ENCODE results near the gene SNCB. TPM values are rescaled to one million over a fixed set of nuclear protein-coding genes. Genes with fewer than 3 reads are reported as not detected.
A peak's percentile ranks its signal among the peaks of the same experiment; 100 is the strongest.
"Not testable (repeated sequence)": the region's sequence is repeated elsewhere in the genome, so short reads cannot be mapped to it uniquely, and the experiment has no call there.

SNCB gene
- total RNA-seq, 1 donor from 2014 or later = not detected

DNA sequence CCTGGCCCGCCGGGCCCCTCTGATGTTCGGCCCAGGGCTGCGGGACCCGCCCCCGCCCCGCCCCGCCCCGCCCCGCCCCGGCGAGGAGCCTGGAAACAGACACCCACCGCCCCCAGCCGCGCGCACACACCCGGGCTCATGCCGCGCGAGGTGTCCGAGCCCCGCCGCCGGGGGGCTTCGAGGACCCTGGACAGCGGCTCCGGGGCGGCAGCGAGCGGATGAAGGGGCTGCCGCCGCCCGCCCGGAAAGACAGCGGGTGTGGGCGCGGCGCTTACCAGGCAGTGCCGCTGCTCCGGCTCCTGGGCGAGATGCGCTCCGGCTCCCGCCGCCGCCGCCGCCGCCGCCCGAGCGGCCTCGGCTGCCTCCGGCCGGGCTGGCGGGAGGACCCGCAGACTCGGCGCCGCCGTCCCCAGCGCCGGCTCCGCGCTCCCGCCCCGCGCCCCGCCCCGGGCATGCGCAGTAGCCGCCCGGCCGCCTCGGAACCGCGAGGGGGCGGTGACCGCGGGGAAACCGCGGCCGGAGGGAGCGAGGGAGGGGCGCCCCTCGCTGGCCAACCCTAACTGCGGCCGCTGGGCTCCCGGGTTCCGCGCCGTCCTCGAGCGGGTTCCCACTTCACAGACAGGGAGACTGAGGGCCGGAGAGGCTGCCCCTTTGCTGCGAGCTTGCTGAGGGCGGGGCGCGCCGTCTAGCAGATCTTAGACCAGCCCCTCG is 20.5 kb downstream of the SNCB start, which contains the start of gene GPRIN1:
TSS of gene GPRIN1 (minus strand) at position 433 of the 711 bp plus-strand sequence. CDS start 10,322 bp downstream, outside the sequence.
- ATAC-seq (peak; percentile 91), DNase-seq (peak; percentile 72)
- intact Hi-C loops (cut with micrococcal nuclease) = no loop called here

DNA sequence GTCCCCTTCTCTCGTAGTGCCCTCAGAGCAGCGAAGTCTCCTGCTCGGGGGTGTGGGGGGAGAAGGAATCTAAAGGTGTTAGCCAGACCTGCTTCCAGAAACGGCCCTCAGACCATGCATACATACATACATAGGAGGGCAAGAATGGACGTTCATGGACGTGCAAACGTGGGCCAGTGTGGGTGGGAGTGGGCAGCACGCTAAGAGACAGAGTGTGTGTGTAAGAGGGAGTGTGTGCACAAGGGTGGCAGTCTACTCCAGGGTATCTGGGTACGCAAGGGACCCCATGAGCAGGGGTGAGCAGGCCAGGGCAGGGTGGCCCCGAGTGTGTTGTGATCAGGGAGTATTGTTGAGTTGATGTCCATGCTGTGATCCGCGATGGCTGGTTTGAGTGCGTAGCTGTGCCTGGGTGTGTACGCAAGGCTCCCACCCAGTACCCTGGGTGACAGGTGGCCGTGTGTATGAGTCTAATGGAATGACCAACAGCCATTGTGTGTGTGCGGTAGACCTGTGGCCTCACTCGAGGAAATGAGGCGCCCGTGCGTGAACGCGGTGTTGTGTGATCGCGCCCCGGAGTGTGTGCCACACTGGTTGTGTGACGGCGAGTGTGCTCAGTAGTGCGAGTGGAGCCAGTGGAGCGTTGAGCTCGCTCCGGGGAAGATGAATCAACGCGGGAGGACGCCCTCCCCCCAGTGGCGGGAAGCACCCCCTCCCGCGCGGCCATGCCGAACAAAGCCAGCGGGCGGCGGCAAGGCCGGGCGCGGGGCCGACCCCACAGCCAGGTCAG is 21.2 kb downstream of the SNCB start:
- no peak for DNase-seq

GRCh38 chr5:176608142-176608705 is 22.1 kb downstream of the SNCB start:
- ATAC-seq = no peak
- no peak for DNase-seq
- intact Hi-C loops (cut with micrococcal nuclease) = no loop called here

More for the DNA sequence above, 21.2 kb downstream of the SNCB start:
- no peak for ATAC-seq
- intact Hi-C loops (cut with micrococcal nuclease) = no loop called here

GRCh38 chr5:176606875-176607274 is 23.5 kb downstream of the SNCB start:
- DNase-seq = no peak
- intact Hi-C loops (cut with micrococcal nuclease) = no loop called here
- no peak for ATAC-seq

DNA sequence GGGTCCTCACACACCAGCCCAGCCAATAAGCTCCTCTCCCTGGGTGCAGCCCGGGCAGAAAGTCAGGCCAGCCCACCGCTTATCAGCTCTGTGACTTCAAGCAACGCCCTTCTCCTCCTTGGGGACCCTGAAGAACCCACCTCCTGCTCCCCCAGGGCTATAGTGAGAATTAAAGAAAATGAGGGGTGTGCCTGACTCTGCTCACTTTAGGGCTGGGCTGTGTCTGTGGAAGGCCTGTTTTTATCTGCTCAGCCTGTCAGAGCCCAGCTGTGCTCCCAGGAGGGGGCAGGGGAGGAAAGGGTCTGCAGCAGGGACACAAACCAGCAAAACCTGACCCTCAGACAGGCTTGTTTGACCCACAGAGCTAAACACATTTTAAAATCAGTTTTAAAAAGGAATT is 24.3 kb downstream of the SNCB start:
- intact Hi-C loops (cut with micrococcal nuclease) = no loop called here
- ATAC-seq = no peak
- no peak for DNase-seq

- DNase-seq (no peak), ATAC-seq (no peak)
- intact Hi-C loops (cut with micrococcal nuclease) = no loop called here
Observed at GRCh38 chr5:176603091-176603490, 27.2 kb downstream of the SNCB start.

DNA sequence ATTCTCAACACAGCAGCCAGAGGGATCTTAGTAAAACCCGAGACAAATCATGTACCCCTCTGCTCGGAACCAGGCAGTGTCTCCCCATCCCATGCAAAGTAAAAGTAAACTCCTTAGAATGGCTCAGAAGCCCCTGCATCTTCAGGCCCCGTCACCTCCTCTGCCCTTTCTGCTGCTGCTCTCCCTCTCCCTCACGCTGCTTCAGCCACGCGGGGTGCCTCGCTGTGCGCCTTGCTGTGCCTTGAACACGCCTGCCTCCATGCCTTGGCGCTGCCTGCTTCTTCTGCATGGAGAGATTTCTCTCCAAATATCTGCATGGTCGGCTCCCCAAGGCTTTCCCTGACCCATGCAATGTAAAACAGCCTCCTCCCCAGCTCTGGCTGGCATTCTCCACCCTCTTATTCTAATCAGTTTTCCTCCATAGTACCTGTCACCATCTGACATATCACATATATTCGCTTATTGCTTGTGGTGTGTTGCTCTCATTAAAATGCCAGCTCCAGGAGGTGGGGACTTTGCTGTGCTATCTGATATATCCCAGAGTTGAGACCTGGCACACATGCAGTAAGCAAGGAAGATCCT is 28.3 kb downstream of the SNCB start:
- no peak for DNase-seq

GRCh38 chr5:176599749-176600430 is 30.4 kb downstream of the SNCB start:
- ATAC-seq; DNase-seq; intact Hi-C loops (cut with micrococcal nuclease): not testable (repeated sequence)

More for the DNA sequence above, 28.3 kb downstream of the SNCB start:
- intact Hi-C loops (cut with micrococcal nuclease) = no loop called here
- no peak for ATAC-seq

DNA sequence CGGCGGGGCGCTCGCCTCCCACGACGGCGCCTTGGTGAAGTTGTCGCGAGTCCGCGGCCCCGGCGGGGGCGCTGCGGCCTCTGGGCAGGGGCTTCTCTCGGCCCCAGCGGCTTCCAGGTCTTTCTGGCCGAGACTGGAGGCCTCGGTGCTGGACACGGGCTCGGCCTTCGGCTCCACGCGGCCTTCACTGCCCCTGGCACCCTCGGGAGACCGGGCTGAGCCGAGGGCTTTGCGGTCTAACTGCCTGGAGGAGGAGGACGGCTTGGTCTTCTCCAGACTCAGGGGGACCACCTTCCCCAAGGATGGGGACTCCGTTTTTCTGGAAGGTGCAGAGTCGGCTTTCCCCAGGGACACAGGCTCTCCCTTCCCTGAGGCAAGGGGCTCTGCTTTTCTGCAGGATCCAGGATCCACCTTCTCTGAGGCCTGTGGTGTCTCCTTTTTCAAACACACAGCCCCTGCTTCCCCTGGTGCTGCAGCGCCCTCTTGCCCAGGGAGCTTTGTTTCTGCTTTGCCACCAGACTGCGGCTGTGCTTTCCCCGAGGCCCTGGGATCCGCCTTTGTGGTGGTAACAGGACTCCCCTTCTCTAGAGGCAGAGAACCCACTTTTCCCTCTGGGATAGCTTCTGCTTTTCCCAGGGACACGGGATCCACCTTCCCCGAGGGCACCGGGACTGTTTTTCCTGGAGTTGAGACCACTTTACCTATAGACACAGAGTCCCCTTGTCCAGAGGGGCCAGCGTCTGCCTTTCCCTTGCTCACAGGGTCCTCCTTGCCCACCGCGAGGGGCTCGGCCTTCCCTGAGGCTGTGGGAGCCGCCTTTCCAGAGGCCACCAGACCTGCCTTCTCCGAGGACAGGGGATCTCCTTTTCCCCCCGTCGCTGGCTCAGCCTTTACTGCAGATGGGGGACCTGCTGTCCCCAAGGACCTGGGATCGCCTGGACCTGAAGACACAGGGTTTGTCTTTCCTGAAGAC is 32.6 kb downstream of the SNCB start:
- intact Hi-C loops (cut with micrococcal nuclease) = no loop called here
- ATAC-seq = no peak
- no peak for DNase-seq

DNA sequence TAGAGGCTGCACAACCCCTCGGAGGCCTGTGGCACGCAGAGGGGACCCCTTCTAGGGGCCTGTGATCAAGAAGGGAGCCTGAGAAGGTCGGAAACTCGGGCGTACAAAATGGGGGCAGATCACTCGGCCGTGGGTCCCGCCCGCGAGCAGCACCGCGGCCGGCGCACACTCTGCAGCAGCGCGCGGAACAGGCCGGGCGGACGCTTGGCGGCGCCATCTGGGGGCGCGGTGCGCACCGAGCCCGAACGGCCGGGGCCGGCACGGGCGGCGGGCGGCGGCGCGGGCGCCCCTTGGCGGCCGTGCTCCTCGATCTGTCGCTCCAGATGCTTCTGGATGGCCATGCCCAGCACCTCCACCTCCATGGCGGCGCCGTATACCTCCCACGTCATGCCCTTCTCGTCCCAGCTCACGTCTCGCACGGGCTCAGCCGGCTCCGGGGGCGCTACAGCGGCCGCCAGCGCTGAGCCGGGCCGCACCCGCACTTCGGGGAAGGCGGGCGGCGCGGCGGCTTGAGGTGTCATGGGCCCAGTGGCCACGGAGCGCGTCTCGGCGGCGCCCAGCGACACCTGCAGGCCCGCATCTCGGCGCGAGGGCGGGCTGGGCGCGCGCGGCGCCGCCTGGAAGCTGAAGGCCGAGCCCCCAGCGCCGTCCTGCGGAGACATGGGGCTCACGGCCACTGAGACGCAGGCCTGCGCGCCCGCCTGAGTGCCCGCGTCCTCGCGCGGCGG is 33.5 kb downstream of the SNCB start:
- intact Hi-C loops (cut with micrococcal nuclease) = no loop called here
- ATAC-seq = peak; percentile 92
- peak; percentile 66 for DNase-seq

DNA sequence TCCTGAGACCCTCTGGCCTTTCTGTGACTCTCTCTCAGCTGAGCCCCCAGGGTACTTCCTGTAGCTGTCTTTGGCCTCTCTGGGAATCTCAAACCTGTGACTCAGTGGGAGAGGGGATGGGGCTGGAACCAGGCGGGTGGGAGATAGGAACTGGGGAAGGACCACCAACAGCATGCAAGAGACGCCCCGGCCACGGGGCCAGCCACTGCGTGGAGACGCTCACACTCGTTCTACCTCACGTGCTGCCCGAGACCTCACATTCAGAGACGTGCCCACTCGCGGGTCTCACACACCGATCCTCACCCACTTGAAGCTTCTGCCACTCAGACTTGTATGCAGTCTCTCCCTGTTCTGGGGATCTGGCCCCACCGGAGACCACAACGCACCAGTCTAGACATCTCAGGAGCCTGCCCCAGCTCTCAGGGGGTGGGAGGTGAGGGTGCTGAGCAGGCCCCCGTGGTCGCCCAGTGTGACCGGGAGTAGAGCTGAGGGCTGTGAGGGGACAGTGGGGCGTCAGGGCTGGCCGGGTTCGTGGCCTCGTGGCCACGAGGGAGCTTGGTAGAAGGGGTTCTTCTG is 34.2 kb downstream of the SNCB start:
- intact Hi-C loops (cut with micrococcal nuclease) = no loop called here
- DNase-seq (no peak), ATAC-seq (no peak)

DNA sequence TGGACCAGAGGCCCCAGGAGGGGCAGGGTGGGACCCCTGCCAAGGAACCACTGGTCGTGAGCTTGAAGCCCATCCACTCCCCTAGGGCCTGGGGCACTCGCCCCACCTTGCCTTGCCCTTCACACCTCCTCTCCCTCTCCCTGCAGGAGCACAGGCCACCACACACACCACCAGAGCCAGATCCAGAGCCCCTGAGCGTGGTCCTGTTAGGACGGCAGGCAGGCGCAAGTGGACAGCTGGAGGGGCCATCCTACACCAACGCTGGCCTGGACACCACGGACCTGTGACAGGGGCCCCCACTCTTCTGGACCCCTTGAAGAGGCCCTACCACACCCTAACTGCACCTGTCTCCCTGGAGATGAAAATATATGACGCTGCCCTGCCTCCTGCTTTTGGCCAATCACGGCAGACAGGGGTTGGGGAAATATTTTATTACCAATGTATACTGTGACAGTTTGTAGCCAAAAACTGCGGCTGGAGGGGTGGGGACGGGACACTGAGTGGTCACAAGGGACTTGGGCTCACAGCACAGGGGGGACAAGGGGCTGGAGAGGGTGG is 34.9 kb downstream of the SNCB start:
- DNase-seq (no peak), ATAC-seq (no peak)
- intact Hi-C loops (cut with micrococcal nuclease) = no loop called here

GRCh38 chr5:176594554-176594953 is 35.8 kb downstream of the SNCB start:
- no peak for ATAC-seq

GRCh38 chr5:176593273-176593869 is 37.0 kb downstream of the SNCB start:
- DNase-seq (no peak), ATAC-seq (no peak)
- intact Hi-C loops (cut with micrococcal nuclease) = no loop called here

More at GRCh38 chr5:176594554-176594953, 35.8 kb downstream of the SNCB start:
- intact Hi-C loops (cut with micrococcal nuclease) = no loop called here
- no peak for DNase-seq

- intact Hi-C loops (cut with micrococcal nuclease) = no loop called here
Observed at GRCh38 chr5:176592573-176592972, 37.8 kb downstream of the SNCB start.

DNA sequence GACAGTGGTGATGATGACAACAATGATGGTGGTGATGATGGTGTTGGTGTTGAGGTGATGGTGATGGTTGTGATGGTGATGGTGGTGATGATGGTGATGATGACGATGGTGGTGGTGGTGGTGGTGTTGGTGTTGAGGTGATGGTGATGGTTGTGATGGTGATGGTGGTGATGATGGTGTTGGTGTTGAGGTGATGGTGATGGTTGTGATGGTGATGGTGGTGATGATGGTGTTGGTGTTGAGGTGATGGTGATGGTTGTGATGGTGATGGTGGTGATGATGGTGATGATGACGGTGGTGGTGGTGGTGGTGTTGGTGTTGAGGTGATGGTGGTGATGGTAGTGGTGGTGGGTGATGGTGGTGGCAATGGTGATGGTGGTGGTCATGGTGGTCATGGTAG is 38.7 kb downstream of the SNCB start:
- DNase-seq; intact Hi-C loops (cut with micrococcal nuclease): not testable (repeated sequence)

More at GRCh38 chr5:176592573-176592972, 37.8 kb downstream of the SNCB start:
- DNase-seq (no peak), ATAC-seq (no peak)

More for the DNA sequence above, 38.7 kb downstream of the SNCB start:
- ATAC-seq = not testable (repeated sequence)
